SU-DHL-6 (cell line): ENCODE data around the gene GATAD2A.

Experiments
- CTCF ChIP-seq: fragments of 200-600 bp; sonication (generic); IDR thresholded peaks from one replicate; pipeline ENCODE4 v1.5.1; 2017; ENCODE audit warnings: antibody characterized with exemption, mild to moderate bottlenecking, low read length, moderate library complexity; ENCODE audit not compliant: insufficient read depth, poor library complexity, severe bottlenecking
- EZH2phosphoT487 ChIP-seq: fragments of 200-600 bp; sonication (generic), shearing (Covaris generic); conservative IDR thresholded peaks from 2 replicates; pipeline ENCODE4 v1.6.1; 2018; ENCODE audit warnings: mild to moderate bottlenecking, antibody characterized with exemption, low read length, moderate library complexity, mixed read lengths

GRCh38 chr19:19434483-19435045 lies 29.1 kb downstream of the GATAD2A start:
- TF ChIP-seq CTCF, result no peak
- no peak for TF ChIP-seq EZH2phosphoT487
